Fibroblast of lung (primary cell): ENCODE measurements around the gene MKRN1. TPM values are rescaled to one million over a fixed set of nuclear protein-coding genes. Genes with fewer than 3 reads are reported as not detected.
A peak's percentile ranks its signal among the peaks of the same experiment; 100 is the strongest.

ENCODE experiments used
- DNase-seq, 2 donors: peaks; one replicate each; pipeline versions ENCODE4 v3.0.0 to v3.0.0-alpha.2; 2010; ENCODE audit warnings: low read depth in 2 of 2
- H2AFZ ChIP-seq: 2 replicates; pipeline ENCODE4 v1.5.1; 2012; ENCODE audit warnings: low read length, control low read depth, inconsistent platforms
- H3K27ac ChIP-seq: 2 replicates; pipeline ENCODE4 v1.5.1; 2011; ENCODE audit warnings: low read length, control low read depth; ENCODE audit not compliant: insufficient read depth
- H3K27me3 ChIP-seq: 2 replicates; pipeline ENCODE4 v1.5.1; 2011; ENCODE audit warnings: mild to moderate bottlenecking, low read length; ENCODE audit not compliant: control insufficient read depth, insufficient read depth
- H3K36me3 ChIP-seq: 2 replicates; pipeline ENCODE4 v1.5.1; 2011; ENCODE audit warnings: low read length; ENCODE audit not compliant: control insufficient read depth, insufficient read depth
- H3K4me1 ChIP-seq: 2 replicates; pipeline ENCODE4 v1.5.1; 2011; ENCODE audit warnings: low read length; ENCODE audit not compliant: control insufficient read depth, insufficient read depth; ENCODE audit errors: extremely low read depth
- H3K4me2 ChIP-seq: 2 replicates; pipeline ENCODE4 v1.5.1; 2011; ENCODE audit warnings: low read length, control low read depth; ENCODE audit not compliant: insufficient read depth; ENCODE audit errors: extremely low read depth
- H3K4me3 ChIP-seq, 4 experiments: fragments of 200-600 bp in 1 of 4; sonication (generic) in 1 of 4; replicated peaks in 1 of 4; 2 replicates each; pipeline ENCODE4 v1.5.1; 2011 to 2016; ENCODE audit warnings: low read length in 4 of 4, low read depth in 3 of 4, mild to moderate bottlenecking in 3 of 4, control low read depth in 2 of 4, inconsistent platforms in 1 of 4, mixed read lengths in 1 of 4; ENCODE audit not compliant: insufficient read depth in 1 of 4; ENCODE audit errors: control extremely low read depth in 1 of 4
- H3K79me2 ChIP-seq: 2 replicates; pipeline ENCODE4 v1.5.1; 2012; ENCODE audit warnings: mild to moderate bottlenecking, low read length, inconsistent platforms; ENCODE audit not compliant: control insufficient read depth, insufficient read depth
- H3K9ac ChIP-seq: 2 replicates; pipeline ENCODE4 v1.5.1; 2011; ENCODE audit warnings: mild to moderate bottlenecking, low read length, control low read depth; ENCODE audit not compliant: insufficient read depth
- H3K9me3 ChIP-seq: 2 replicates; pipeline ENCODE4 v1.5.1; 2012; ENCODE audit warnings: low read depth, low read length; ENCODE audit not compliant: control insufficient read depth, insufficient read depth
- H4K20me1 ChIP-seq: 2 replicates; pipeline ENCODE4 v1.5.1; 2011; ENCODE audit warnings: low read length; ENCODE audit not compliant: control insufficient read depth, insufficient read depth; ENCODE audit errors: extremely low read depth
- CTCF ChIP-seq, 2 donors: IDR thresholded peaks in 1 of 2; conservative IDR thresholded peaks in 1 of 2; 1 replicate in 1 of 2; 2 replicates in 1 of 2; pipeline ENCODE4 v1.5.1; 2011 to 2012; ENCODE audit warnings: low read length in 2 of 2, control low read depth in 1 of 2, inconsistent platforms in 1 of 2, low read depth in 1 of 2, mild to moderate bottlenecking in 1 of 2
- EZH2 ChIP-seq: IDR thresholded peaks from 2 replicates; pipeline ENCODE4 v1.5.1; 2012; ENCODE audit warnings: low read length, control low read depth, mild to moderate bottlenecking; ENCODE audit errors: missing control alignments
- polyA plus RNA-seq, 2 donors: library from polyadenylated mRNA; depleted of rRNA in 1 of 2; stranded (reverse) in 1 of 2; unstranded in 1 of 2; fragments of >200 nt; gene quantifications; 2 replicates each; pipeline ENCODE4 v1.2.1, GENCODE V29; 2011 to 2012; ENCODE audit warnings: missing spikeins in 1 of 2
- total RNA-seq: library from RNA; depleted of rRNA; stranded (reverse); fragments of >200 nt; gene quantifications from 2 replicates; pipeline ENCODE4 v1.2.1, GENCODE V29; 2014

MKRN1 gene
- total and polyA plus RNA-seq, 2 donors (not counting 1 experiment from before 2014, with no cell fraction given) = 63.5 to 81.9 TPM

- no peak overlapping the region for H3K9ac ChIP-seq
- no peak overlapping the region for H2AFZ ChIP-seq
- no peaks in the 10 kb centered on the region for H4K20me1 ChIP-seq
- TF ChIP-seq CTCF (conservative IDR thresholded peaks at IDR 0.05 in 1 of 2, IDR thresholded peaks at IDR 0.05 in 1 of 2; ENCODE audit: low read depth in 1 of 2, low read length in 2 of 2) = no peak
- no peak for TF ChIP-seq EZH2
- no peak overlapping the region for H3K27ac ChIP-seq
- no peaks in the 10 kb centered on the region for H3K27me3 ChIP-seq
- H3K4me3 ChIP-seq = no peak overlapping the region
- no peaks in the 10 kb centered on the region for H3K9me3 ChIP-seq
- H3K4me1 ChIP-seq = no peaks in the 10 kb centered on the region
- DNase-seq = no peak
- no peak overlapping the region for H3K4me2 ChIP-seq
- no peaks in the 10 kb centered on the region for H3K79me2 ChIP-seq
- H3K36me3 ChIP-seq = peaks cover 5% of the 10 kb centered on the region
Observed at GRCh38 chr7:140519007-140519399, 39.7 kb upstream of the MKRN1 start.

GRCh38 chr7:140518370-140519006 is 39.2 kb upstream of the MKRN1 start:
- peak overlapping the region; percentile 69 for H2AFZ ChIP-seq
- no peaks in the 10 kb centered on the region for H3K79me2 ChIP-seq
- no peaks in the 10 kb centered on the region for H3K4me1 ChIP-seq
- H3K9ac ChIP-seq = no peak overlapping the region
- H4K20me1 ChIP-seq = no peaks in the 10 kb centered on the region
- peak overlapping the region; percentile 51 for H3K27ac ChIP-seq
- H3K9me3 ChIP-seq = no peaks in the 10 kb centered on the region
- no peak overlapping the region for H3K4me3 ChIP-seq
- TF ChIP-seq CTCF (conservative IDR thresholded peaks at IDR 0.05 in 1 of 2, IDR thresholded peaks at IDR 0.05 in 1 of 2; ENCODE audit: low read depth in 1 of 2, low read length in 2 of 2) (no peak), EZH2 (no peak)
- no peak overlapping the region for H3K4me2 ChIP-seq
- no peaks in the 10 kb centered on the region for H3K27me3 ChIP-seq
- peaks cover 5% of the 10 kb centered on the region for H3K36me3 ChIP-seq
- DNase-seq = no peak

GRCh38 chr7:140517546-140518369 is 38.5 kb upstream of the MKRN1 start:
- TF ChIP-seq CTCF (conservative IDR thresholded peaks at IDR 0.05 in 1 of 2, IDR thresholded peaks at IDR 0.05 in 1 of 2; ENCODE audit: low read depth in 1 of 2, low read length in 2 of 2) = peak; percentile 82 to 91
- no peak for TF ChIP-seq EZH2
- H3K4me2 ChIP-seq = peak overlapping the region; percentile 52
- no peak overlapping the region for H3K9ac ChIP-seq
- peak overlapping the region; percentile 69 for H2AFZ ChIP-seq
- H3K9me3 ChIP-seq = no peaks in the 10 kb centered on the region
- H3K27ac ChIP-seq = peak overlapping the region; percentile 51
- H3K79me2 ChIP-seq = no peaks in the 10 kb centered on the region
- H3K4me1 ChIP-seq = no peaks in the 10 kb centered on the region
- H3K27me3 ChIP-seq = no peaks in the 10 kb centered on the region
- H4K20me1 ChIP-seq = no peaks in the 10 kb centered on the region
- peak; percentile 79 to 92 for DNase-seq
- H3K36me3 ChIP-seq = peaks cover 5% of the 10 kb centered on the region
- no peak overlapping the region for H3K4me3 ChIP-seq
